ENCODE data around the gene ALDH1A2.

Gene ALDH1A2

DNA sequence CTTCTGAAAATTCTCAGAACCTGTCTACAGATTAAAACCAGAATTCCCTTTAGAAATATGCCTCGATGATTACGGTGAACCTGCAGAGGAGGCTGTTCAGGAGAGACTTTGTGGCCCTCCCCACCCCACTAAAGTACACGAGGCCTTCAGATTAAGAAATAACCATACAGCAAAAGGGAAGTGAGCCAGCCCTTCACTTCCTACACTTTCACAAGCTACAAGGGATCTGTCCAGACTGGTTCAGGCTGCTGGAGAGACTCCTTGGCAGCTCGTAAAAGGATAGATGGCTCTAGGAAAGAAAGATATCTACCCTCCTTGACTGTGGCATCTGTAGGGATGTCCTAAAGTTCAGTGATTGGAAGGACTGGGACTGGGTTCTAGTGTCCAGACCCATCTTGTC, 102.6 kb downstream of the ALDH1A2 start:
- DNase-seq (ENCODE audit: low spot score) = no peak
- in situ Hi-C loops (cut with MboI; ENCODE audit: low sequenced_read_pairs, unreplicated experiment) = no loop called here
- no peak for TF ChIP-seq CTCF (IDR thresholded peaks at IDR 0.05; ENCODE audit: borderline replicate concordance, control extremely low read depth, extremely low read depth, insufficient read depth, missing control alignments)

- TF ChIP-seq CTCF (IDR thresholded peaks at IDR 0.05; ENCODE audit: borderline replicate concordance, control extremely low read depth, extremely low read depth, insufficient read depth, missing control alignments) = no peak
- no peak for DNase-seq (ENCODE audit: low spot score)
- in situ Hi-C loops (cut with MboI; ENCODE audit: low sequenced_read_pairs, unreplicated experiment) = no loop called here
These were observed 103.6 kb downstream of the ALDH1A2 start for GRCh38 chr15:57961919-57962318.

DNA sequence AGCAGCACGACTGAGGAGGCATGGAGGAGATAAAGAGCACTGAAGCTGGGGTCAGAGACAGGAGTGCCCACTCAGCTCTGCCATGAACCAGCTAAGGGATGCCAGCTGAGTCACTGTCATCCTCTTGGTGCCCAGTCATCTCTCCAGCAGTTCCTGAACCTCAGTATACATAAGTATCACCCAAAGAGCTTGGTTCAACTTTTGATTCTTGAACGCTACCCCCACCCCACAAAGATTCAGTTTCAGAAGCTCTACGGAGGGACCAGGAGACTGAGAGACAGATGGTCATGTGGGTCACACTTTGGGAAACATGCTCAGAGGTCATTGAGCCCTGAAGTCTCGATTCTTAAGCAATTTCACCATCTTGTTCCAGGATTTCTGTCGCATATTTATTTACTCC, 108.4 kb downstream of the ALDH1A2 start:
- TF ChIP-seq CTCF (IDR thresholded peaks at IDR 0.05; ENCODE audit: borderline replicate concordance, control extremely low read depth, extremely low read depth, insufficient read depth, missing control alignments) = no peak
- in situ Hi-C loops (cut with MboI; ENCODE audit: low sequenced_read_pairs, unreplicated experiment) = no loop called here
- DNase-seq (ENCODE audit: low spot score) = no peak

GRCh38 chr15:57953874-57954273, 111.6 kb downstream of the ALDH1A2 start:
- TF ChIP-seq CTCF (IDR thresholded peaks at IDR 0.05; ENCODE audit: borderline replicate concordance, control extremely low read depth, extremely low read depth, insufficient read depth, missing control alignments) = no peak
- in situ Hi-C loops (cut with MboI; ENCODE audit: low sequenced_read_pairs, unreplicated experiment) = no loop called here
- DNase-seq (ENCODE audit: low spot score) = no peak

DNA sequence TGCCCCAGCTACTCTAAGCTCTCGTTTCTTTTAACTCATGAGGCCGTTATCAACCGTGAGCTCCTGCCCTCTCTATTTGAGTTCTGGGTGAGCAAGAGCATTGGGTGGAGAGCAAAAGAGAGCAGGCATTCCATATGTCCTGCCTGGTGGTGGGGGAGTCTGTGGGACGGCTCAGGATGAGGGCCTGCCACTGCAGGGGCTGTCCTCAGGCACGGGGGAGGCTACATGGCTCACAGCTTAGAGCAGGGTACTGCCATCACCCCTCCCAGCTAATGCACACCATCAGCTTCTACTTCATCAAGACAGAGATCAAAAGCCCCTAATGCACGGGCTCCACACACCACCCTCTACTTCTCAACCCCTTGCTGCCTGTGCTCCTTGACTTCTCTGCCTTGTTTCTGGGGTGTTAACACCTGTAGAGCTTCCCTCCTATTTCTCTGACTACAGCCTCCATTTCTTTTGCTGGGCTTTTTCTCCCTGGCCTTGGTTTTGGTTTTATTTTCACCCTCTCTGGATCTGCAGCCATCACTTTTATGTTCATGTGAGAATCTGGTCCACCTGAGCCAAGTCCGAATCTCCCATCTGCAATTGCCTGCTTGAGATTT, 114.1 kb downstream of the ALDH1A2 start:
- no peak for DNase-seq (ENCODE audit: low spot score)
- in situ Hi-C loops (cut with MboI; ENCODE audit: low sequenced_read_pairs, unreplicated experiment) = no loop called here
- no peak for TF ChIP-seq CTCF (IDR thresholded peaks at IDR 0.05; ENCODE audit: borderline replicate concordance, control extremely low read depth, extremely low read depth, insufficient read depth, missing control alignments)

DNA sequence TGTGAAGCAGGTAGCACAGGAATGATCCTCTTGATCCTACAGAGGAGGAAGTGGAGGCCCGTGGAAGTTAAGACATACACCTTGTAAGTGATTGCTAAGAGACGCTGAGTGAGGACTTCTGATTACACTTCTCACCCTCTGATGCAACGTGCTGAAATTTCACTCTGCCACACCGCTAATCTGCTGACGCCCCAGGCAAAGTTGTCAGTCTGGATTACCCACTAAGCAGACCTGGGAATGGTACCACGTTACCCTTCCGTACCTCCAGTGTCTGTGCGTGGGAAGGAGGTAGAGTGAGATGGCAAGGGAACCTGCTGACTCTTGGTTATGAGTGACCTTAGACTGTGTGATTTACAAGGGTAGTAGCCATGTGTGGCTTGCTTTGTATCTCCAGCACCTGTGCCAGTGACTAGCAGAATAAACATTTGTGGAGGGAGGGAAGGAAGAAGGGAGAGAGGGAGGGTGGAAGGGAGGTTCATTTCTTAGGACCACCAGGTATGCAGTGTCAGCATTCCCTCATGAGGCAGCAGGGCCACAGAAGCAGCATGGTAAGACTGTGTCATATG, 115.0 kb downstream of the ALDH1A2 start:
- no peak for TF ChIP-seq CTCF (IDR thresholded peaks at IDR 0.05; ENCODE audit: borderline replicate concordance, control extremely low read depth, extremely low read depth, insufficient read depth, missing control alignments)
- in situ Hi-C loops (cut with MboI; ENCODE audit: low sequenced_read_pairs, unreplicated experiment) = no loop called here
- DNase-seq (ENCODE audit: low spot score) = no peak

Measured in GM13976 (cell line).